ENCODE measurements around the gene B3GNT7.
"Not testable (repeated sequence)": the region's sequence is repeated elsewhere in the genome, so short reads cannot be mapped to it uniquely, and the experiment has no call there.

B3GNT7 gene

DNA sequence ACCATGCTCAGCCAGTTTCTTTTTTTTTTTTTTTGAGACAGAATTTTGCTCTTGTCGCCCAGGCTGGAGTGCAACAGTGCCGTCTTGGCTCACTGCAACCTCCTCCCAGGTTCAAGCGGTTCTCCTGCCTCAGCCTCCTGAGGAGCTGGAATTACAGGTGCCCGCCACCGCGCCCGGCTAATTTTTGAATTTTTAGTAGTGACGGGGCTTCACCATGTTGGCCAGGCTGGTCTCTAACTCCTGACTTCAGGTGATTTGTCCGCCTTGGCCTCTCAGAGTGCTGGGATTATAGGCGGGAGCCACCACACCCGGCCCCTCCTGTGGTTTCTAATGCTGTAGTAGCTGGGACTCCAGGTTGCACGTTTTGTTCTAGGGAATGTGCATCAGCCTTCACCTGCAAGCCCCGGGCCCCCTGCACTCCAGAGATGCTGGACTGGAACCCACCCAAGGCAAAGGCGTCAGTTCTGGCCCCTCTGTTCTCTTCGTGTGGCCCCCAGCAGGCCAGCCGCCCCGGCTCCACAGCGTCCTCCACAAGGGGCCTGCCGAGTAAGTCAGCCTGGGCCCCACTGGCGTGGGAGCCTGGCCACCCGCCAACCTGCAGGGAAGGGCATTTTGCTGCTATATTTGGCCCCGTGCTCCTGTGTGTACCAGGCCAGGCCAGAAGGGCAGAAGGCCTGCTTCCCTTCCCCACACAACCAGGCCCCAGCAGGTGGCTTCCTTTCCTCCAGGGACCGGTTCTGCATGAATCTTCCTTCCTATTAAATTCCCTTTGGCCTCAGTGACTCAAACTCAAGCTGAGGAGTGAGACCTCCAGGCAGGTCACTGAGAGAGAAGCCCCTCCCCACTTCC lies 25.7 kb upstream of the B3GNT7 start:
- DNase-seq, result no peak

DNA sequence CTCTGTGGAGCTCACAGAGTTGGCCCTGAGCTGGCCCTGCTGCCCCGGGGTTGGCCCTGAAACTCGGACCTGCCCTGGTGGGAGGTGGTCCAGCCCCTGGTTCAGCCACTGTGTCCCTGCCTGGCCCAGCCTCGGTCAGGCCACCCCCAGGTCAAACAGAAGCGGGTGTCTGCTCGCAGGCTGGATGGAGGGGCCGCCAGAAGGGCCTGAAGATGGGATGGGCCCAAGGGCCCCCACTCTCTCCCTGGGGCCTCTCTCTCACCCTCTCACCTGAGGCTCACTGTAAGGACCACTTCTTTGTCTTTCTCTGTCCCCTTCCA lies 25.1 kb upstream of the B3GNT7 start:
- no peak for DNase-seq

DNA sequence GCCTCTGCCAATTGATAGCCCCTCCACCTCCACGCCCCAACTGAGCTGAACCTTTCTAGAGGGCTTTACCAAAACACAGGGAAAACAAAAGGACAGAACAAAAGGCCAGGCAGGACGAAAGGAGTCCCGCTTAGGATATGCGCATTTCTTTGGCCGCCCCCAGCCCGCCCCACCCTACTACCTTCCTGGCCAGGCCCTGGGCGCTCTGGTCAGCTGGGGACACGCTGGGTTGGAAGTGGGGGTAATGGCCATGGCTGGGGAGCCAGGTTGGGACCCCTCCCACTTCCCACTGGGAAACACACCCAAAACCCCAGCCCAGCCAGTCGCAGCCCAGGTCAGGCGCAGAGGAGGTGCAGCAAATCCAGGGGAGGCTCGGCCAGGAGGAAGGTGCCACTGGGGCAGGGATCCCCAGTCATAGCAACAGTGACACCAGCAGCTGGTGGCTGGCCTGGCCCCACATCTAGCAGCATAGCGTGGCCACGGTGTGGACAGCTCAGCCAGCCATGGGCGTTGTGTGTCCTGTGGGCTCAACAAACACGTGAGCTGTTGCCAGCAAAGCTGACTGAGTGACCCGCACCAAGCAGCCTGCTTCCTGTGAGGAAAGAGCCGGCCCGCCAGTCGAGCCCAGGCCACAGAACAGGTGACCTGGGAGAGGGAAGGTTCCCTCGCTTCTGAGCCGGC lies 24.6 kb upstream of the B3GNT7 start:
- DNase-seq, result no peak

DNA sequence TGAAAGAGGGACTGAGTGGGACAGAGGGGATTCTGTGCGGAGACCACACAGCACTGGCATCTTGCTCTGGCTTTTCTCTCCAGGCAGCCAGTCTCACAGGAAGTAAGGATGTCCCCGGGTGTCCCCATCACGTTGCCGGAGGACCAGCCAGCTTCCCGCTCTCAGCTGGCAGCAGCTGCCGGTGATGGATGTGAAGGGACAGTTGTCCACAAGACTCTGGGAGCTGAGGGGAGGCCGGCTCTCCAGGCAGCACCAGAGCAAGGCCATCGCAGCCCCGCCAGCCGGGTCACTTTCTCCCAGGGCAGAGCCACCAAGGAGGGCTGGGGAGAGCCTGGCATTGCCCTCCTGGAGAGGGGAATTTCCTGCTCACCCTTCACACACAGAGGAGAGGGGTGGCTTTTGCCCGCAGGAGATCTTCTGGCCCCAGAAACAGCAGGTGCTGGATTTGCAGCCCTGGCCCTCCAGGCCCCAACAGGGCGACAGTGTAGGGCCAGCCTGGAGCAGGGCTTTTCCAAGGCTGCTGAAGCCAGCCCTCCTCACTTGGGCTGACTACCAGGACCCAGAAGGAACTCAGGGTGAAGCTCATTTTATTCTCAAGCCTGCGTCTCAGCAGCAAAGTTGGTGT lies 24.0 kb upstream of the B3GNT7 start:
- no peak for DNase-seq

DNA sequence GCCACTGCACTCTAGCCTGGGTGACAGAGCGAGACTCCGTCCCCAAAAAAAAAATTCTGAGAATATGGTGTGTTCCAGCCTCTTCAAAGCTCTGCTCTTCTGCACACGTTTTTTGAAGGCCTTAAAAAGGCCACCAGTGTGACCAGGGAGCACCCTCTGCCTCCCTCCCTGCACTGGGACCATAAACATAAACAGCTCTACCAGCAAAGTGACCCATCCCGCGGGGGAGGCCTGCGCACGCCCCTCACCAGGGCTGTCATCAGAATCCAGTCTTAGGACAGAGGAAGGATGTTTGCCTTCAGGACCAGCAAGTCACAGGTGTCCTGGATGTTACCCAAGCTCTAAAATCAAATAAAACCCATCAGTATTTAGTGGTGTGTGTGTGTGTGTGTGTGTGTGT lies 23.2 kb upstream of the B3GNT7 start:
- DNase-seq, result no peak

DNA sequence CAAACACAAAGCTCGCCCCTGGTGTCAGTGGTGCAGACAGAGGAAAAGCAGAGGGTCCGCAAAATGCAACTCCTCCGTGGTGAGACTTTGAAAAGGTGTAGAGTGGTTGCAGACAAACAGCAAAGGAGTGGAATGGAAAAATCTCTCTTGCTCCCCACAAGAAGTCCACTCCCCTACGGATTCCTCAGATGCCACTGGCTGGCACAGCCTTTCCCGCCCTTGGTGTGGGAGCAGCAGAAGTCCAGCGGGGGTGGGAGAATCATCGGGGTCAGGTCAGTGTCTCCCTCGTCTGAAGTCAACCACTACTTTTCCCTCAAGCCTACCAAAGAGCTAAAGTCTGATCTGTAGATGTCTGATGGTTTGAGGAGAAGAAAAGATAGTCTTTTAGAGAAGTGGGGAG lies 22.3 kb upstream of the B3GNT7 start:
- no peak for DNase-seq

DNA sequence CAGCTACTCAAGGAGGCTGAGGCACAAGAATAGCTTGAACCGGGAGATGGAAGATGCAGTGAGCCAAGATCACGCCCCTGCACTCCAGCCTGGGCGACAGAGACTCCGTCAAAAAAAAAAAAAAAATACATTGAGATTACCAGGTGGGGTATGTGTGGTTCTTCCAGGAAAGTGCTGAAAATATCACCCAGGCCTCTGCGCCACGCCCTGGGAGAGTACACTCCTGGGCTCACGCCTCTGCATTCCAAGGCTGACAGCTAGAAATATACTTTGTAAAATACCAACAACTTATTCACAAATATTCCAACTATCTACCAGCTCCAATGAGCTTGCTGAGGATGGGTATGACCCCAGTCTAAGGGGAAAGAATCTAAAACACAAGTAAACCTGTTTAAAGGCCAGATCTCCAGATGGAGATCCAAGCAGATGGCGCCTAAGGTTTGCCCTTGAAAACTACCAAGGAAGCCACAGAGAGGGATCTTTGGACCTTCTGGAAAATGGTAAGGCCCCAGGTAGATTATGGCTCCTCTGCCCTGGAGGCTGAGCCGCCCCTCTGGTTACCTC lies 21.6 kb upstream of the B3GNT7 start:
- DNase-seq, result no peak

DNA sequence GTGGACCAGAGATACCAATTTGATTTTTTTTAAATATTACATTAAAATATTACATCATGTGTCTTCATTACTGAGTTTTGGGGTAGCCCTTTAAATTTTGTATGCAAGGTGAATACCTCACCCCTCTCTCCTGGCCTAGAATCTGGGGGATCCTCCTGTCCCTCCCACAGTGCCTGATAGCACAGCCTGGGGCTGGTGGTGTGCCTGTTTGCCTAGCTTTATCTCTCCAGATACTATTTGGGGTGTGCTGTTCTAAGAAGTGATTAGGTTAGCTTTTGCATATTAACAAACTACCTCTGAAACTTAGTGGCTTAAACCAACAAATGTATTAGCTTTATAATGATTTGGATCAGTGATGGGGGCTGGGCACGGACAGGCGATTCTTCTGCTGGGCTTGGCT lies 20.7 kb upstream of the B3GNT7 start:
- no peak for DNase-seq

DNA sequence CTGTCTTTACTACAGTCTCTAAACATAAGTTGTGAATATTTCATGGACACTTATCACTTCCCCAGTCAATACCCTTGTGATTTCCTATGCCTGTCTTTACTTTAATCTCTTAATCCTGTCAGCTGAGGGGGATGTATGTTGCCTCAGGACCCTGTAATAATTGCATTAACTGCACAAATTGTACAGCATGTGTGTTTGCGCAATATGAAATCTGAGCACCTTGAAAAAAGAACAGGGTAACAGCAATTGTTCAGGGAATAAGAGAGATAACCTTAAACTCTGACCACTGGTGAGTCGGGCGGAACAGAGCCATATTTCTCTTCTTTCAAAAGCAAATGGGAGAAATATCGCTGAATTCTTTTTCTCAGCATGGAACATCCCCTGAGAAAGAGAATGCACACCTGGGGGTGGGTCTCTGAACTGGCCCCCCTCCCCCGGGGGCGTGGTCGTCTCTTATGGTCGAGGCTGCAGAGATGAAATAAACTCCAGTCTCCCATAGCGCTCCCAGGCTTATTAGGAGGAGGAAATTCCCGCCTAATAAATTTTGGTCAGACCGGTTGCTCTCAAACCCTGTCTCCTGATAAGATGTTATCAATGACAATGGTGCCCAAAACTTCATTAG lies 19.4 kb upstream of the B3GNT7 start:
- not testable (repeated sequence) for DNase-seq

DNA sequence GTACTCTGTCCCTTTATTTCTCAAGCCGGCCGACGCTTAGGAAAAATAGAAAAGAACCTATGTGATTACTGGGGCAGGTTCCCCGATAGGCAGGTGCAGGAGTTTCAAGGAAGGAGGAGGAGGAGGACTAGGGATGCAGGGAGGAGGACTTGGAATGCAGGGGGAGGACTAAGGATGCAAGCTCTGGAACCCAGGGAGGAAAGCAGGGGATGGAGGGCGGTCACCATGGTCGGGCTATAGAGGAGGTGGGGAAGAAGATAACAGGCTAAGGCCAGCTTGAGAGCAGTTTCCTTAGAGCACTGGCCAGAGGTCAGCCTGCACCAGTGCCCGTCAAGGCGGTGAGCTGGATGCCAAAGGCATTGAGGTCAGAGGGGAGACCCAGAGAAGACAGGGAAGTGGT lies 18.7 kb upstream of the B3GNT7 start:
- DNase-seq, result no peak

DNA sequence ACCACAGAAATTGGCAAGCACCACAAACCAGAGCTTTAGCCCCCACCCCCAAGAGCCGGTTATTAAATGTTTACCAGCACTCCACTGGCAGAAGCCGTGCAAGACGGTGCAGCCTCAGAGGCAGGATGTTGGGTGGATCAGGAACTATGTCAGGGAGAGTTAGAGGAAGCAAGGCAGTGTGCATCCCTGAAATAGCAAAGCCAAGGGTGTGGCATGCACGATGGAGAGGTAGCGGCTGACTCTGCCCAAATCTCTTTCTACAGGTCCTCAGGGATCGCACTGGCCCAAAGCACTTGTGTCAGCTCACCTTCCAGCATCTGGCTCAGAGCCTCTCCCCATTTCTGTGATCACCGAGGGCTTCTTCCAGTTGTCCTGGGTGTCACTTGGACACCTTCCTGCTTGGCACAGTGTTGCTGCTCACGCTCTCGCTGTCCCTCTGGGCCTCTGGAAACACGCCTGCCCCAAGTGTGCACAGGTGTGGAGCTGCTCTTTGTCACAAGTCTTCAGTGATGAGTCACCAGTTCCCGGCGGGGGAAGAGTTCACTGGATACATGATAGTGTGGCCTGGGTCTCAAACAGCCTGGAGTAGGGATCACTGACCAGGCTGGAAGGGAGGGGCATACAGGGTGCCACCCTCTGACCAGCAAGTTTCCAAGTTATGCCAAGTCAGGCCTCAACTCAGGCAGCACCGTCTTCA lies 17.3 kb upstream of the B3GNT7 start:
- DNase-seq, result no peak

DNA sequence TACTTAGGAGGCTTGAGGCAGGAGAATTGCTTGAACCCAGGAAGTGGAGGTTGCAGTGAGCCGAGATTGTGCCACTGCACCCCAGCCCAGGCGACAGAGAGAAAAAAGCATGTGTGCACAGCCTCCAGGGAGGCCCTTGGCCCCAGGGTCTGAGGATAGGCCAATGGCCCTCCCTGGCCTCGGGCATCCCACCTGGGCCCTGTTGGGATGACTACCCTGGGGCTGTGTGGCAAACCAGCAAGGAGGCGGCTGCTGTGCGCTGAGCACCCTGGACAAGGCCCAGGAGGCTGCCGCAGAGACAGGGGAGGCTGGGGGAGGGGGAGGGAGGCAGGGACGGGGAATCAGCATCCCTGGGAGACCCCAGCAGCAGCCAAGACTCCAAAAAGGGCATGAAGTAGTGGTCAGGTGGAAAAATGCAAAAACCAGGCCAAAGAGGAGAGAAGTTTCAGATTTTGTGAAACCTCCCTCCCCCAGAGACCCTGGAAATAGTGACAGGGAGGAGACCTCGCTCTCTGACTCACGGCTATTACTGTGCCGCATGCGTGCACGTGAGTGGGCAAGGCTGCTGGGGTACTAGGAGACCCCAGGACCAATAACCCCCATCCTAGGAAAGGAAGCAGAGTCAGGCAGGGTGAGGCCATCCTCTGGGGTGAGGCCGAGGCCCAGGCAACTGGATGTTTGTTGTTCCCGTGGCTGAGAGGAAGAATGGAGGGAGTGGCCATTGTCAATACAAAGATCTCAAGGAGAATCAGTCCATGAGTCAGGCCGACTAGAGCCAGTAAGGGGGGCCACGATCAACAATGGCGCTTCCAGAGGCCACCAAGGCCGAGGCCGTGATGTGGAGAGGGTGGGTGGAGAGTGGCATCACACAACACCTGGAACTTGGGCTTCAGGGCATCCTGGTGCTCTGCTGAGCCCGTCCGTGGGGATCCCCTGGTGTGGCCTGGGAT lies 16.0 kb upstream of the B3GNT7 start:
- DNase-seq, result no peak

DNA sequence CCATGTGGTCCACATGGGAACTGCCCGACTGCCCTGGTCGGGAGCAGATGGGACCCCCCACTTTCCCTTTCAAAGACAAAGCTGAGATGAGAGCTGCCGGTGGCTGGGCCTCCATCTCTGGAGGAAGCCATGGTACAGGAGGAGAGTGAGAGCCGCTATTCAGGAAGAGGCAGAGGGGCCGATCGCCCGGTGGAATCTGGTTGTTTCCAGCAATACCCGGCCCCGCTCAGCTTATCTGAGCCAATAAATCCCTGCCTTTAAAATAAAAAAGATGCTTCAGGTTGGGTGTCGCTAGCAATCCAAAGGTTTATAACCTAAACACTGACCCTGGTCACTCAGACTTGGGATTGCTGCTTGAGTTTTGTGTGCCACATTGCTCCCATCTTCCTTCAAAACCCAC lies 15.2 kb upstream of the B3GNT7 start:
- no peak for DNase-seq

DNA sequence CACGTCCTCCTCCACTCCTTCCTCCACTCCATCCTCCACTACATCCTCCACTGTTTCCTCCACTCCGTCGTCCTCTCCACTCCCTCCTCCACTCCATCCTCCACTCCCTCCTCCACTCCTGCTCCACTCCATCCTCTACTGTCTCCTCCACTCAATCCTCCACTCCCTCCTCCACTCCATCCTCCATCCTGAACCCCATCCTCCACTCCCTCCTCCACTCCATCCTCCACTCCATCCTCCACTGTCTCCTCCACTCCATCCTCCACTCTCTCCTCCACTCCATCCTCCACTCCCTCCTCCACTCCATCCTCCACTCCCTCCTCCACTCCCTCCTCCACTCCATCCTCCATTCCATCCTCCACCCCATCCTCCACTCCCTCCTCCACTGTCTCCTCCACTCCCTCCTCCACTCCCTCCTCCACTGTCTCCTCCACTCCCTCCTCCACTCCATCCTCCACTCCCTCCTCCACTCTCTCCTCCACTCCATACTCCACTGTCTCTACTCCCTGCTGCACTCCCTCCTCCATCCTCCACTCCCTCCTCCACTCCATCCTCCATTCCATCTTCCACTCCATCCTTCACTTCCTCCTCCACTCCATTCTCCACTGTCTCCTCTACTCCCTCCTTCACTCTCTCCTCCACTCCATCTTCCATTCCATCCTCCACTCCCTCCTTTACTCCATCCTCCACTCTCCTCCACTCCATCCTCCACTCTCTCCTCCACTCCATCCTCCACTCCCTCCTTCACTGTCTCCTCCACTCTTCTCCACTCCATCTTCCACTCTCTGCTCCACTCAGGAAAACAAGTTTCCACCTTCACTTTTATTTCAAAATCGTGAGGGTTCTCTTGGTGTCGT lies 14.3 kb upstream of the B3GNT7 start:
- no peak for DNase-seq

DNA sequence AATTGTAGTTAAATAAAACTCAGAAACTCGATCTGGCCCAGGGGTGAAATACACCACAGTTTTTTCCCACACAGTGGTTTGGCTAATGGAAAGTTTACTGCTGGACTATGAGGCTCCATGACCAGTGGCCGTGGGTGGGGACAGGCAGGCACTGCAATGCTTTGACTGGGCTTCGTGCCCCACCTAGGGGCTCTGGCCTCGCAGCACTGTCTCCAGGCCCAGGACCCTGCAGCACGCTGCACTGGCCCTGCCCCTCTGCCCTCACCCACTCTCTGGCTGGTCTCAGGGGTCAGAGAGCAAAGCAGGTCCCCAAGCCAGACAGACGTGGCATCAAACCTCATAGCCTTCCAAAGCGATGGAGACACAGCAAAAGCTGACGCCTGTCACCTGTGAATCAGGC lies 13.4 kb upstream of the B3GNT7 start:
- no peak for DNase-seq

DNA sequence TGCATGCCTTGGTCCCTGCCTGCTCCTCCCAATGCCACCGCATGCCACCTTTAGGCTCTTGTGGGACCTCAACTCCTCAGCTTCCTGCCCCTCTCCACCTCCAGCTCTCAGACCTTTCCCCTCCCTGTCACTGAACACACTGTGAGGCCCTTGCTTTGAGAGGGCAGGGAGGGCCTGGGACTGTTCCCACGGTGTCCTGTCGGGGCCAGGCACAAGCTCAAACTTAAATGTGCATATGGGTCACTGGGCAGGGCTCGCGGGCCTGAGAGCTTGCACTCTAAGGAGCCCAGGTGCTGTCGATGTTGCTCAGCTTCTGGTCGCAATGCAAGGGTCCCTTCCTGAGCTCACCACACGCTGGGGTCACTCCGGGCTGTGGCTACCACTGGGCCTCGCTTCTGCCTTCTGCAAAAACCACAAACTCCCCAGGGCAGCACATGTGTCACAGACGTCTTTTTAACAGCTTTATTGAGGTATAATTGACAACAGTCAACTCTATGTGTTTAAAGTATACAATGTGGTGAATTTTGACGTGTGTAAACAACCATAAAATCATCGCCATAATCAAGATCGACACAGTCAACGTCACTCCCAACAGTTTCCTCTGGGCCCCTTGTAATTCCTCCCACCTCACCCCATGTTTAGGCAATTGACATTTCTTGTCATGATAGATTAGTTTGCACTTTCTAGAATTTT lies 11.9 kb upstream of the B3GNT7 start:
- DNase-seq, result no peak

DNA sequence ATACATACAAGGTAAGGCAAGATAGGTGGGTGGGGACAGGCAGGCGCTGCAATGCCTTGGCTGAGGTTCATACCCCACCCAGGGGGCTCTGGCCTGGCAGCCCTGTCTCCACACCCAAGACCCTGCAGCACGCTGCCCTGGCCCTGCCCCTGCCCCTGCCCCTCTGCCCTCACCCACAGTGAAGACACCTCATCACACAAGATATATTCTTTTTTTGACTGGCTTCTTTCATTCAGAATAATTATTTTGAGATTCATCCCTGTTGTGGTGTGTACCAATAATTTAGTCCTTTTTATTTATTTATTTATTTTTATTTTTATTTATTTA lies 11.4 kb upstream of the B3GNT7 start:
- no peak for DNase-seq

DNA sequence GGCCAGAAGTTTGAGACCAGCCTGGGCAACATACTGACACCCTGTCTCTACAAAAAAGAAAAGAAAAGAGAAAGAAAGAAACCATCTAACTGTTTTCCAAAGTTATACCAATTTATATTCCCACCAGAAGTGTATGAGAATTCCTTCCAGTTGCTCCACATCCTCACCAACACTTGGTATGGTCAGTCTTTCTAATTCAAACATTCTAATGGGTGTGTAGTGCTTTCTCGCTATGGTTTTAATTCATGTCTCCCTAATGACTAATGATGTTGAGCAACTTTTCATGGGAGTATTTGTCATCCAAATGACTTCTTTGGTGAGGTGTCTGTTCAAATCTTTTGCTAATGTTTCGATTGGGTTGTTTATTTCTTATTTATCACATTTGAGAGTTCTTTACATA lies 10.5 kb upstream of the B3GNT7 start:
- DNase-seq, result no peak

DNA sequence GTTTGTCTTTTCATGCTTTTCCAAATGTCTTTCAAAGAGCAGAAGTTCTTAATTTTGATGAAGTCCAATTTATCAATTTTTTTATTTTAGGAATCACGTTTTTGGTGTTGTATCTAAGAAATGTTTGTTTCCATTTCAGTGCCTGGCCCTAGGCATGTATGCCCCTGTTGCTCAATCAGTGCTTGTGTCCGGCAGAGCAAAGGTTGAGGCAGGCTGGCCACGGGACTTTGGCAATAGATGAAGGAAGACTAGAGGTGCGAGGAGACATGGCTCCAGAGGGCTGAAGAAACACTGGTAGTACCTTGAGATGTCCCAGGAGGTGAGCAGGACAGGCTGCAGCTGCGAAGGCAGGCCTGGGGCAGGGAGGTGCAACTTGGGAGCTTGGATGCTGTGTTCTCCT lies 10.1 kb upstream of the B3GNT7 start:
- no peak for DNase-seq

DNA sequence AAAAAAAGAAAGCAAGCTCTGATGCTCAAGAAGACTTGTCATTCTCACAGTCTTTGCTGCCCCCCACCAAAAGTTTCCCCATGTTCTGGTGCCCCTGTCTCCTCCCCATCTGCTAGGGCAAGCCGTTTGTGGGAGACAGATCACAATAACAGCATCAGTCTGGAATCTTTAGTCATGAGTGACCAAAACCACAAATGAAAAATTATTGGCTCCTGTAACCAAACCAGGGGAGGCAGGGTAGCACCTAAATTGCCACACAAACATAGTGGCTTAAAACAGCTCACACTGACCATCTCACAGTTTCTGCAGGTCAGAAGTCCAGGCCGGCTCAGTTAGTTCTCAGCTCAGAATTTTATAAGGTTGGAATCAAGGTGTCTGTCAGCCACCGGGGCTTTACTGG lies 9.1 kb upstream of the B3GNT7 start:
- no peak for DNase-seq

Data from NCI-H2227 treated with DMSO at 0.1 percent for 48 hours (cell line).